HEK293T (cell line): ENCODE results near the gene PDZK1.

Source experiments
- FOXM1 ChIP-seq: fragments of 450-650 bp; IDR thresholded peaks from 2 replicates; pipeline ENCODE4 v1.6.1; 2017; ENCODE audit warnings: mild to moderate bottlenecking, borderline replicate concordance
- NFRKB ChIP-seq: fragments of 450-650 bp; IDR thresholded peaks from 2 replicates; pipeline ENCODE4 v1.6.1; 2016; ENCODE audit warnings: mild to moderate bottlenecking, moderate library complexity
- SP1 ChIP-seq: fragments of 450-650 bp; IDR thresholded peaks from 2 replicates; pipeline ENCODE4 v1.6.1; 2017

GRCh38 chr1:145729196-145729595 lies 22.0 kb upstream of the PDZK1 start:
- TF ChIP-seq FOXM1 (no peak), SP1 (no peak), NFRKB (no peak)
